CD14-positive monocyte (primary cell): ENCODE measurements around the gene ZSCAN30. TPM values are rescaled to one million over a fixed set of nuclear protein-coding genes. Genes with fewer than 3 reads are reported as not detected.

Experiments used
- DNase-seq, 3 donors: peaks; one replicate each; pipeline ENCODE4 v3.0.0-alpha.2; 2011 to 2022
- H2AFZ ChIP-seq: 2 replicates; pipeline ENCODE4 v1.6.0; 2012; ENCODE audit warnings: mild to moderate bottlenecking, low read depth, low read length, inconsistent platforms; ENCODE audit not compliant: insufficient read depth, poor library complexity, severe bottlenecking
- H3K27ac ChIP-seq, 2 donors: 1 replicate in 1 of 2; 2 replicates in 1 of 2; pipeline ENCODE4 v1.5.1; 2012 to 2013; ENCODE audit warnings: low read length in 2 of 2, control low read depth in 1 of 2, inconsistent platforms in 1 of 2, low read depth in 1 of 2, mild to moderate bottlenecking in 1 of 2
- H3K27me3 ChIP-seq, 2 donors: one replicate each; pipeline versions ENCODE4 v1.6.0 to v1.6.1; 2011 to 2013; ENCODE audit warnings: low read length in 2 of 2; ENCODE audit not compliant: control insufficient read depth in 2 of 2, insufficient read depth in 2 of 2
- H3K36me3 ChIP-seq, 2 donors: replicated peaks in 1 of 2; 1 replicate in 1 of 2; 2 replicates in 1 of 2; pipeline versions ENCODE4 v1.5.1 to v1.6.1; 2012 to 2013; ENCODE audit warnings: low read length in 2 of 2, control low read depth in 1 of 2, inconsistent platforms in 1 of 2, mild to moderate bottlenecking in 1 of 2; ENCODE audit not compliant: insufficient read depth in 2 of 2, control insufficient read depth in 1 of 2
- H3K4me1 ChIP-seq, 2 donors: 1 replicate in 1 of 2; 2 replicates in 1 of 2; pipeline versions ENCODE4 v1.5.1 to v1.6.1; 2012 to 2013; ENCODE audit warnings: low read length in 2 of 2, control low read depth in 1 of 2, inconsistent platforms in 1 of 2, mild to moderate bottlenecking in 1 of 2, moderate library complexity in 1 of 2; ENCODE audit not compliant: insufficient read depth in 2 of 2, control insufficient read depth in 1 of 2
- H3K4me2 ChIP-seq: replicated peaks from 2 replicates; pipeline ENCODE3; 2012; ENCODE audit warnings: low read length, moderate library complexity, mild to moderate bottlenecking; ENCODE audit not compliant: poor library complexity, severe bottlenecking; ENCODE audit errors: extremely low read depth
- H3K4me3 ChIP-seq, 3 experiments: fragments of 200-600 bp in 1 of 3; sonication (generic) in 1 of 3; replicated peaks in 1 of 3; 1 replicate in 2 of 3; 2 replicates in 1 of 3; pipeline ENCODE4 v1.5.1; 2011 to 2013; ENCODE audit warnings: low read length in 3 of 3, mild to moderate bottlenecking in 3 of 3, control low read depth in 2 of 3, low read depth in 2 of 3, inconsistent platforms in 1 of 3, moderate library complexity in 1 of 3
- H3K79me2 ChIP-seq: 2 replicates; pipeline ENCODE4 v1.6.0; 2012; ENCODE audit warnings: mild to moderate bottlenecking, control low read depth, inconsistent platforms, low read length, moderate library complexity; ENCODE audit not compliant: insufficient read depth
- H3K9ac ChIP-seq: 2 replicates; pipeline ENCODE4 v1.6.0; 2017; ENCODE audit warnings: low read length, mild to moderate bottlenecking; ENCODE audit not compliant: insufficient read depth, poor library complexity, severe bottlenecking
- H3K9me3 ChIP-seq, 2 donors: replicated peaks in 1 of 2; 1 replicate in 1 of 2; 2 replicates in 1 of 2; pipeline versions ENCODE4 v1.5.1 to v1.6.1; 2012 to 2013; ENCODE audit warnings: low read length in 2 of 2, control low read depth in 1 of 2; ENCODE audit not compliant: control insufficient read depth in 1 of 2, insufficient read depth in 1 of 2
- H4K20me1 ChIP-seq: 2 replicates; pipeline ENCODE4 v1.6.0; 2012; ENCODE audit warnings: mild to moderate bottlenecking, low read length, control low read depth, moderate library complexity; ENCODE audit not compliant: insufficient read depth
- H3K27ac Mint-ChIP-seq, 7 donors: one replicate each; pipeline ENCODE4 v1.8.0; 2020; ENCODE audit warnings: mild to moderate bottlenecking in 7 of 7, mixed read lengths in 7 of 7, moderate library complexity in 6 of 7, inconsistent platforms in 2 of 7
- H3K27me3 Mint-ChIP-seq, 3 donors: one replicate each; pipeline ENCODE4 v1.8.0; 2021 to 2022; ENCODE audit warnings: low read depth in 3 of 3, mild to moderate bottlenecking in 3 of 3, mixed read lengths in 3 of 3, moderate library complexity in 3 of 3, inconsistent platforms in 1 of 3
- H3K36me3 Mint-ChIP-seq, 2 donors: one replicate each; pipeline ENCODE4 v1.8.0; 2020; ENCODE audit warnings: mixed read lengths in 2 of 2, inconsistent platforms in 1 of 2, mild to moderate bottlenecking in 1 of 2
- H3K4me1 Mint-ChIP-seq: one replicate; pipeline ENCODE4 v1.8.0; 2020; ENCODE audit warnings: mild to moderate bottlenecking, mixed read lengths
- H3K4me3 Mint-ChIP-seq, 2 donors: one replicate each; pipeline ENCODE4 v1.8.0; 2020; ENCODE audit warnings: mild to moderate bottlenecking in 2 of 2, mixed read lengths in 2 of 2, moderate library complexity in 1 of 2
- H3K9me3 Mint-ChIP-seq, 7 donors: one replicate each; pipeline ENCODE4 v1.8.0; 2020 to 2022; ENCODE audit warnings: mixed read lengths in 7 of 7, mild to moderate bottlenecking in 6 of 7, moderate library complexity in 6 of 7, inconsistent platforms in 2 of 7
- WGBS: methylation state at CpG from one replicate; pipeline ENCODE4 v1.1.5; 2013; ENCODE audit warnings: missing lambda C conversion rate; ENCODE audit not compliant: insufficient coverage; 5-methylcytosine and 5-hydroxymethylcytosine counted together
- intact Hi-C, 2 donors: fragments of 100-400 bp; cut with micrococcal nuclease; formaldehyde crosslinking; loops; one replicate each; pipeline versions ENCODE4 v1.15.0 to v1.15.1; 2023
- polyA plus RNA-seq, 3 donors: library from polyadenylated mRNA; depleted of rRNA in 1 of 3; unstranded in 2 of 3; stranded (reverse) in 1 of 3; fragments of 300-500 nt in 2 of 3; fragments of >200 nt in 1 of 3; fragmentation: Illumina TruSeq in 2 of 3; gene quantifications; 1 replicate in 2 of 3; 2 replicates in 1 of 3; pipeline ENCODE4 v1.2.3, GENCODE V29; 2012 to 2021
- TF ChIP-seq, protein P1 (sequence below): fragments of 200-600 bp; IDR thresholded peaks from one replicate; pipeline ENCODE4 v1.8.0; 2022; ENCODE audit warnings: antibody characterized with exemption, mild to moderate bottlenecking

The ZSCAN30 gene
- polyA plus RNA-seq, 3 donors, result 1.3 to 3.2 (median 1.7) TPM

GRCh38 chr18:35296060-35296459, 6.0 kb upstream of the ZSCAN30 start:
- no peaks in the 10 kb centered on the region for H3K27me3 ChIP-seq
- H4K20me1 ChIP-seq, result no peaks in the 10 kb centered on the region
- peak overlapping the region in 2 of 7 donors; percentile 22 to 45 for H3K27ac Mint-ChIP-seq
- no peak for DNase-seq
- H3K9me3 ChIP-seq, result peaks cover 16 to 17% of the 10 kb centered on the region in 2 donors
- H3K36me3 ChIP-seq, result peaks cover 22 to 75% of the 10 kb centered on the region in 2 donors
- TF ChIP-seq, protein P1, sequence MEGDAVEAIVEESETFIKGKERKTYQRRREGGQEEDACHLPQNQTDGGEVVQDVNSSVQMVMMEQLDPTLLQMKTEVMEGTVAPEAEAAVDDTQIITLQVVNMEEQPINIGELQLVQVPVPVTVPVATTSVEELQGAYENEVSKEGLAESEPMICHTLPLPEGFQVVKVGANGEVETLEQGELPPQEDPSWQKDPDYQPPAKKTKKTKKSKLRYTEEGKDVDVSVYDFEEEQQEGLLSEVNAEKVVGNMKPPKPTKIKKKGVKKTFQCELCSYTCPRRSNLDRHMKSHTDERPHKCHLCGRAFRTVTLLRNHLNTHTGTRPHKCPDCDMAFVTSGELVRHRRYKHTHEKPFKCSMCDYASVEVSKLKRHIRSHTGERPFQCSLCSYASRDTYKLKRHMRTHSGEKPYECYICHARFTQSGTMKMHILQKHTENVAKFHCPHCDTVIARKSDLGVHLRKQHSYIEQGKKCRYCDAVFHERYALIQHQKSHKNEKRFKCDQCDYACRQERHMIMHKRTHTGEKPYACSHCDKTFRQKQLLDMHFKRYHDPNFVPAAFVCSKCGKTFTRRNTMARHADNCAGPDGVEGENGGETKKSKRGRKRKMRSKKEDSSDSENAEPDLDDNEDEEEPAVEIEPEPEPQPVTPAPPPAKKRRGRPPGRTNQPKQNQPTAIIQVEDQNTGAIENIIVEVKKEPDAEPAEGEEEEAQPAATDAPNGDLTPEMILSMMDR, result no peak
- no peak overlapping the region for H3K27ac ChIP-seq
- 100% methylated on average over 1 of the region's 2 CpGs for WGBS
- H3K4me2 ChIP-seq, result no peak overlapping the region
- no peak overlapping the region for H2AFZ ChIP-seq
- peaks cover 75% of the 10 kb centered on the region for H3K79me2 ChIP-seq
- H3K4me3 ChIP-seq, result no peak overlapping the region
- H3K9ac ChIP-seq, result no peak overlapping the region
- intact Hi-C loops, result no loop called here
- peaks cover 4 to 6% of the 10 kb centered on the region in 2 donors for H3K4me1 ChIP-seq
- H3K4me3 Mint-ChIP-seq, result no peak overlapping the region
- H3K27me3 Mint-ChIP-seq, result peaks cover 0 to 2% (median 0%) of the 10 kb centered on the region in 3 donors
- H3K36me3 Mint-ChIP-seq, result peaks cover 52 to 77% of the 10 kb centered on the region in 2 donors
- peaks cover 15% of the 10 kb centered on the region for H3K4me1 Mint-ChIP-seq
- peaks cover 13 to 30% (median 18%) of the 10 kb centered on the region in 7 donors for H3K9me3 Mint-ChIP-seq

DNA sequence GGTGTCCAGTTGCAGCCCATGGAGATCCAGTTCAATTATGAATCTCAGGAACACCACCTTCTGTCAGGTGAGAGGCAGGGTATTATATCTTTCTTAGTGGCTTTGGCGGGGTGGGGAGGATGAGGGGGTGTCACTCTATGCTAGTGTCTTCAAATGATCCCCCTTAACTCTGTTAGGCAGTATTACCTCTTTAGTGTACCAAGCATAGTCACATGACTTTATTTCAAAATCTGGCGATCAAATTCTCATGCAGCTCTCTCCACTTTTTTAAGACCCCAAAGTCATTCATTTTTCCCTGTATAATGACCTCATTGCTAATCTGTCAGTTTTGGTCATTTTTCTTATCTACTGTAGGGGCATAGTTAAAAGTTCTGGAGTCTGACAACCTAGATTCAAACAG, 1.1 kb upstream of the ZSCAN30 start:
- Mint-ChIP-seq H3K27me3 (peaks cover 0 to 4% (median 2%) of the 10 kb centered on the region in 3 donors), H3K27ac (peak overlapping the region in 4 of 7 donors; percentile 95 to 99 (median 97)), H3K36me3 (peaks cover 29 to 40% of the 10 kb centered on the region in 2 donors), H3K4me3 (peak overlapping the region; percentile 97 to 99), H3K4me1 (peaks cover 29% of the 10 kb centered on the region), H3K9me3 (peaks cover 0 to 8% (median 2%) of the 10 kb centered on the region in 7 donors)
- H4K20me1 ChIP-seq, result no peaks in the 10 kb centered on the region
- no CpG with 5 or more reads among the region's 2 CpGs for WGBS
- peak overlapping the region; percentile 90 for H2AFZ ChIP-seq
- H3K27ac ChIP-seq, result peak overlapping the region in 1 of 2 donors; percentile 89
- no peak for DNase-seq
- peaks cover 21 to 22% of the 10 kb centered on the region in 2 donors for H3K4me1 ChIP-seq
- peaks cover 58% of the 10 kb centered on the region for H3K79me2 ChIP-seq
- no peaks in the 10 kb centered on the region for H3K9me3 ChIP-seq
- peak overlapping the region; percentile 81 for H3K9ac ChIP-seq
- no peaks in the 10 kb centered on the region for H3K27me3 ChIP-seq
- H3K4me3 ChIP-seq, result peak overlapping the region in 1 of 3 experiments; percentile 99
- peaks cover 13 to 31% of the 10 kb centered on the region in 2 donors for H3K36me3 ChIP-seq
- H3K4me2 ChIP-seq, result peak overlapping the region; percentile 100
- TF ChIP-seq, protein P1, result no peak
- intact Hi-C loops, result loop anchor here (2.0 to 5.0 kb wide), 3 partner anchors 50 to 52 kb away; partner anchors contain the start of genes ZNF397 (in 2 of the 2) and ZNF24 (in 1 of the 2)
